KG1 (cell line): Measurements from ENCODE around the gene SCRN1.
"Not testable (repeated sequence)": the region's sequence is repeated elsewhere in the genome, so short reads cannot be mapped to it uniquely, and the experiment has no call there.

Experiments used
- DNase-seq: peaks from one replicate; lab custom pipeline; 2025; lab: John Stamatoyannopoulos, UW

The SCRN1 gene

GRCh38 chr7:29968683-29969395 is 20.8 kb downstream of the SCRN1 start:
- DNase-seq, result no peak

- DNase-seq, result no peak
Measured at GRCh38 chr7:29965030-29965429, 24.6 kb downstream of the SCRN1 start.

GRCh38 chr7:29962035-29962434 is 27.6 kb downstream of the SCRN1 start:
- DNase-seq, result no peak

GRCh38 chr7:29961611-29962010 is 28.0 kb downstream of the SCRN1 start:
- not testable (repeated sequence) for DNase-seq

GRCh38 chr7:29958667-29959358 is 30.8 kb downstream of the SCRN1 start:
- DNase-seq, result no peak

GRCh38 chr7:29957521-29958310 is 31.9 kb downstream of the SCRN1 start:
- no peak for DNase-seq

- no peak for DNase-seq
Measured at GRCh38 chr7:29956487-29956836, 33.1 kb downstream of the SCRN1 start.

GRCh38 chr7:29955799-29956486 is 33.7 kb downstream of the SCRN1 start:
- peak; percentile 72 for DNase-seq

GRCh38 chr7:29955075-29955792 is 34.4 kb downstream of the SCRN1 start:
- DNase-seq, result no peak

- DNase-seq, result no peak
Measured at GRCh38 chr7:29953726-29954347, 35.8 kb downstream of the SCRN1 start.

GRCh38 chr7:29951206-29951605 is 38.4 kb downstream of the SCRN1 start:
- no peak for DNase-seq

GRCh38 chr7:29950480-29950879 is 39.1 kb downstream of the SCRN1 start:
- DNase-seq, result no peak

GRCh38 chr7:29948587-29948986 is 41.0 kb downstream of the SCRN1 start:
- DNase-seq, result no peak

- no peak for DNase-seq
Measured at GRCh38 chr7:29946428-29947186, 43.0 kb downstream of the SCRN1 start.

GRCh38 chr7:29945259-29945809 is 44.3 kb downstream of the SCRN1 start:
- DNase-seq, result no peak

- no peak for DNase-seq
Measured at GRCh38 chr7:29940199-29940598, 49.4 kb downstream of the SCRN1 start.

- no peak for DNase-seq
Measured at GRCh38 chr7:29937132-29937531, 52.5 kb downstream of the SCRN1 start.

GRCh38 chr7:29935111-29935510 is 54.5 kb downstream of the SCRN1 start:
- DNase-seq, result no peak

- no peak for DNase-seq
Measured at GRCh38 chr7:29929018-29929807, 60.4 kb downstream of the SCRN1 start.
